ENCODE data around the gene APPL2. TPM values are rescaled to one million over a fixed set of nuclear protein-coding genes. Genes with fewer than 3 reads are reported as not detected.

The APPL2 gene
- total RNA-seq, 1 donor from 2014 or later: 55.1 TPM

DNA sequence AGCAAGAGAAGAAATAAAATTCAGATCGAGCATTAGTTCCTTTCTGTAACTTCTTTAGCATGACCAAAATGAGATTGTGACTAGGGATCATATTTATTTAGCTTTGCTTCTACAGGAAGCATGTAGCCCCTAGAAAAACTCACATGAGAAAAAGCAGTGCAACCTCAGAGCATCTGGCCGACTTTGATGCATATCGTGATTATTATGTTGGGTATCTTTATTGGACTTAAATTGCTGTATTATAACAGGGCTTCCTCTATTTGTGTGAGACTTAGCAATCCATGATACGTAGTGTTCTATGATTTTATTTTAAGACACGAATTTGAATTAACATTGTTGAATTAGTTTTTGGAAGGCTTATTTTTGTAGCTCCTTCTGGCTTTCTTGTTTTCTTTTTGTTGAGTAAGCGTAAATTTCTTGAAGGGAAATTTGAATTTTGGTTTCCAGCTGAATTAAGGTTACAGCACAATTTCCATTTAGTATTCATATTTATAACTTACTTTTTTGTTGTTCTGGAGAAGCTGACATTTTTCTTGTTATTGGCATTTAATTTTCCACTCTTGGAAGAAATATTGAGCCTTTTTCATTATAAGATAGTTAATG is 94.6 kb downstream of the APPL2 start:
- DNase-seq (ENCODE audit: low spot score): no peak

GRCh38 chr12:105138248-105138647 is 97.7 kb downstream of the APPL2 start:
- no peak for DNase-seq (ENCODE audit: low spot score)

Other genes starting within 250 kb of the APPL2 start
- gene NOPCHAP1, start 249.9 kb downstream of the APPL2 start, total RNA-seq: 20.8 TPM
- 21.1 TPM for gene ALDH1L2, start 151.7 kb downstream of the APPL2 start, total RNA-seq
- 62.3 TPM for gene WASHC4, start 128.4 kb downstream of the APPL2 start, total RNA-seq
- 8.9 TPM for gene C12orf75, start 94.5 kb upstream of the APPL2 start, total RNA-seq